HG02763 (cell line): ENCODE measurements around the gene LSM7.

Experiments
- ATAC-seq: cut with Tn5 transposase; IDR thresholded peaks from one replicate; pipeline ENCODE4 v1.9.1; 2021; ENCODE audit warnings: mild to moderate bottlenecking, moderate library complexity; ENCODE audit not compliant: unreplicated experiment

LSM7 gene

GRCh38 chr19:2328401-2329148 lies at the start of gene LSM7, which contains the start of gene SPPL2B:
Gene LSM7 (minus strand): TSS chr19:2328586. CDS start chr19:2328566, 20 bp downstream.
Gene SPPL2B (plus strand): TSS chr19:2328684. CDS start chr19:2328710, 26 bp downstream.
- peak; percentile 69 for ATAC-seq

- ATAC-seq = no peak
Measured at GRCh38 chr19:2376784-2377519, 48.6 kb upstream of the LSM7 start.

GRCh38 chr19:2375353-2376121 lies 47.2 kb upstream of the LSM7 start:
- ATAC-seq = no peak

- no peak for ATAC-seq
Measured at GRCh38 chr19:2374808-2375207, 46.4 kb upstream of the LSM7 start.

- no peak for ATAC-seq
Measured at GRCh38 chr19:2372076-2372612, 43.8 kb upstream of the LSM7 start.

- no peak for ATAC-seq
Measured at GRCh38 chr19:2371656-2372055, 43.3 kb upstream of the LSM7 start.

- no peak for ATAC-seq
Measured at GRCh38 chr19:2365201-2365970, 37.0 kb upstream of the LSM7 start.

GRCh38 chr19:2363419-2363818 lies 35.0 kb upstream of the LSM7 start:
- ATAC-seq = no peak

- no peak for ATAC-seq
Measured at GRCh38 chr19:2362970-2363300, 34.5 kb upstream of the LSM7 start.

GRCh38 chr19:2362046-2362969 lies 33.9 kb upstream of the LSM7 start:
- ATAC-seq = no peak

GRCh38 chr19:2361246-2362045 lies 33.1 kb upstream of the LSM7 start:
- ATAC-seq = no peak

- no peak for ATAC-seq
Measured at GRCh38 chr19:2360833-2361232, 32.4 kb upstream of the LSM7 start.

GRCh38 chr19:2359992-2360685 lies 31.8 kb upstream of the LSM7 start, which contains the start of gene TMPRSS9:
Gene TMPRSS9 (plus strand): TSS chr19:2360265. CDS start chr19:2389786, 29,521 bp downstream.
- no peak for ATAC-seq

- no peak for ATAC-seq
Measured at GRCh38 chr19:2358548-2359173, 30.3 kb upstream of the LSM7 start.

- ATAC-seq = no peak
Measured at GRCh38 chr19:2357279-2358206, 29.2 kb upstream of the LSM7 start.

- ATAC-seq = no peak
Measured at GRCh38 chr19:2356036-2356646, 27.8 kb upstream of the LSM7 start.
